KOPT-K1 (cell line): ENCODE measurements around the gene PIEZO1.

Experiments
- H3K27ac ChIP-seq: fragments of 200-600 bp; sonication (generic); 2 replicates; pipeline ENCODE4 v1.5.1; 2016; ENCODE audit warnings: antibody characterized with exemption, mild to moderate bottlenecking, low read depth, low read length; ENCODE audit not compliant: poor library complexity, severe bottlenecking
- H3K36me3 ChIP-seq: fragments of 200-600 bp; sonication (generic); 2 replicates; pipeline ENCODE4 v1.5.1; 2017; ENCODE audit warnings: antibody characterized with exemption, mild to moderate bottlenecking, low read length, moderate library complexity; ENCODE audit not compliant: insufficient read depth
- H3K9me3 ChIP-seq: fragments of 200-600 bp; sonication (generic); 2 replicates; pipeline ENCODE4 v1.5.1; 2017; ENCODE audit warnings: antibody characterized with exemption, low read length, mild to moderate bottlenecking; ENCODE audit not compliant: insufficient read depth, poor library complexity, severe bottlenecking

Gene PIEZO1

DNA sequence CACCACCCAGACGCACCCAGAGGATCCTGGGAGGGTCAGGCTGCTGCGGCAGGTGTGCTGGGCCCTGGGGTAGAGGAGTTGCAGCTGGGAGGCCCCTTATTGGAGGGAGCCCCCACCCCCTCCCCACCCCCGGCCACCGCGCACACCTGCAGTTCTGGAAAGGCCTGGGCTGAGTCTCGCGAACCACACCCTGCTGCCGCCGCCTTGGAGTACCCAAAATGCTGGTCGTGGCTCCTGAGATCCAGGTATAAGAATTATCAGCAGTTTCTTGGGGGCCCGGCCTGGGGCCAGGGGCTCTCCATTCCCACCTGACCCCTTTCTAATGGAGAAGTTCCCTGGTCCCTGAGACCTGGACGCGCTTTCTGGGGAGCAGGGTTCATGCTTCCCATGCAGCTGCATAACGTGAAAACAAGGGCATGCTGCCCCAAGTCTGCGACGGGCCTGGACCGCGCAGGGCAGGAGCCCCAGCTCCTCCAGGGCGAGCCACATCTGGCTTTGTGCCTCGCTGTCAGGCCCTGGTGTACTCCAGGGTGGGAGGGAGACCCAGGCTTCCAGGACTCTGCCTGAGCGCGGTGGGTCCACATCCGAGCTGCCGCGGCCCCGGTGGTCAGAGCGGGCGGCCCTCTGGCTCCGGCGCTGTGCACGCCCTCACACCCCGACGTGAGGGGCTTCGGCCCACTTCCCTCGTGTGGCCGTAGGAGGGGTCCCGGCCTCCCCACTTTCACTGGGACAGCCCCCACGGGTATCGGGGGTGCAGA is 91.4 kb downstream of the PIEZO1 start:
- Histone ChIP-seq H3K27ac (peak overlapping the region; percentile 49), H3K9me3 (no peaks in the 10 kb centered on the region), H3K36me3 (peaks cover 30% of the 10 kb centered on the region)

DNA sequence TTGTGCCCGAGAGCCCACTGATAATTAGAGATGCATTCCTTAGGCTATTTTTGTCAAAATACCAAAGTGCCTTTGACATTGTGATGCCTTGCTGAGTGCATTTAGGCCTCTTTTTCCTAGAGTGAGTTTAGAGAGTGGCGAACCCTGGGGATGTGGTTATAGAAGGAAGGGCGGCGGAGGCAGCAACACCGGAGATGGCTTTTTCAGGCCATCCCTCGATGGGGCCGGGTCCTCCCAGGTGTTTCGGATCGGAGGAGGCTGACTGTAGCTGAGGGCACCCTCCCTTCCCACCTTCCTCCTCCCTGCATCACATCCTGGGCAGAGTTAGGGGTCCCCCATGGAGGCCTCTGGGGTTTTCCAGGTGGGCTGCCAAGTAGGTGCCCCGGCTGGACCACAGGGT is 92.2 kb downstream of the PIEZO1 start:
- no peaks in the 10 kb centered on the region for H3K9me3 ChIP-seq
- H3K27ac ChIP-seq = peak overlapping the region; percentile 49
- H3K36me3 ChIP-seq = peaks cover 23% of the 10 kb centered on the region

DNA sequence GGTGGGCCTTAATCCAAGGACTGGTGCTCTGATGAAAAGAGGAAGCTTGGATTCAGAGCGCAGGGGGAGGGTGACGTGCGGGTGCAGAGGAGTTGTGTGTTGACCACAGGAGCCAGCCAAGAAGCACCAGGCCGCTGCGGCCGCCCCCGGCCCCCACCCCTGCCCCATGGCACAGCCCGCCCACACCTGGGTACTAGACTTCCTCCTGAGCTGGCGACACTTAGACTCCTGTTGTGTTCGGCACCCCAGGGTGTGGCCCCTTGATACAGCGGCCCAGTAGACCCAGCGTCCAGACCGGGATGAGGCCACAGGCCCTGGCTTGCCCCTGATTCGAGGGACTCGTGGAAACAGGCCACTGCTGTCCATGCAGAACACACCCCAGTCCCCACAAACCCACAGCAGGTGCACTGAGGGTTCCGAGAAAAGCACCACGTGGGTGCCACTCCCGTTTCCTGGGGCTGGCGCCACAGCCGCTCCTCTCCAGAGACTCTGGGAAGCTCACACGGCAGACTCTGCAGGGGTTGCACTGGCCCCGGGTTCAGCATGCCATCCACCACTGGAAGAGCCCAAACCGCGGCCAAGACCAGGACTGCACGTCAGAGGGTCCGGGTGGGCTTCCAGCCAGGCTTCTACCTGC is 93.0 kb downstream of the PIEZO1 start:
- Histone ChIP-seq H3K9me3 (no peaks in the 10 kb centered on the region), H3K27ac (peak overlapping the region; percentile 49), H3K36me3 (peaks cover 15% of the 10 kb centered on the region)

GRCh38 chr16:88691129-88691813 is 93.7 kb downstream of the PIEZO1 start:
- H3K9me3 ChIP-seq = no peaks in the 10 kb centered on the region
- no peak overlapping the region for H3K27ac ChIP-seq
- peaks cover 8% of the 10 kb centered on the region; the same call in 1 of the 2 replicates for H3K36me3 ChIP-seq

- Histone ChIP-seq H3K9me3 (no peaks in the 10 kb centered on the region), H3K36me3 (peaks cover under 1% of the 10 kb centered on the region; the same call in 1 of the 2 replicates), H3K27ac (no peak overlapping the region)
These were observed 94.5 kb downstream of the PIEZO1 start for GRCh38 chr16:88690341-88691128.

GRCh38 chr16:88688013-88688778 is 96.8 kb downstream of the PIEZO1 start:
- H3K36me3 ChIP-seq = no peaks in the 10 kb centered on the region
- no peak overlapping the region for H3K27ac ChIP-seq
- no peaks in the 10 kb centered on the region for H3K9me3 ChIP-seq

DNA sequence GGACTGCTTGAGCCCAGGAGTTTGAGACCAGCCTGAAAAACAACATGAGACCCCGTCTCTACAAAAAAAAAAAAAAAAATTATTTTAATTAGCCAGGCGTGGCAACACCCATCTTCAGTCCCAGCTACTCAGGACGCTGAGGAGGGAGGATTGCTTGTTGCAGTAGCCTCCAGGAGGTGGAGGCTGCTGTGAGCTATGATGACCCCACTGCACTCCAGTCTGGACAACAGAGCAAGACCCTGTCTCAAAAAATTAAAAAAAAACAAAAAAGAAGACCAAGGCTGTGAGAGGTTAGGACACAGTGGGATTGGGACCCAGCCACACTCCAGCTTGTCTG is 97.4 kb downstream of the PIEZO1 start:
- no peaks in the 10 kb centered on the region for H3K36me3 ChIP-seq
- no peak overlapping the region for H3K27ac ChIP-seq
- no peaks in the 10 kb centered on the region for H3K9me3 ChIP-seq

GRCh38 chr16:88687254-88687576 is 97.8 kb downstream of the PIEZO1 start:
- Histone ChIP-seq H3K36me3 (no peaks in the 10 kb centered on the region), H3K27ac (no peak overlapping the region), H3K9me3 (no peaks in the 10 kb centered on the region)

- no peaks in the 10 kb centered on the region for H3K36me3 ChIP-seq
- H3K9me3 ChIP-seq = no peaks in the 10 kb centered on the region
- no peak within 1 kb of the TSS for H3K27ac ChIP-seq
These were observed 98.4 kb downstream of the PIEZO1 start, which contains the start of gene SNAI3 for GRCh38 chr16:88686439-88687253. Gene SNAI3 (minus strand): TSS chr16:88686507. CDS start chr16:88686406, 101 bp downstream.

GRCh38 chr16:88686062-88686438 is 99.0 kb downstream of the PIEZO1 start:
- no peaks in the 10 kb centered on the region for H3K9me3 ChIP-seq

DNA sequence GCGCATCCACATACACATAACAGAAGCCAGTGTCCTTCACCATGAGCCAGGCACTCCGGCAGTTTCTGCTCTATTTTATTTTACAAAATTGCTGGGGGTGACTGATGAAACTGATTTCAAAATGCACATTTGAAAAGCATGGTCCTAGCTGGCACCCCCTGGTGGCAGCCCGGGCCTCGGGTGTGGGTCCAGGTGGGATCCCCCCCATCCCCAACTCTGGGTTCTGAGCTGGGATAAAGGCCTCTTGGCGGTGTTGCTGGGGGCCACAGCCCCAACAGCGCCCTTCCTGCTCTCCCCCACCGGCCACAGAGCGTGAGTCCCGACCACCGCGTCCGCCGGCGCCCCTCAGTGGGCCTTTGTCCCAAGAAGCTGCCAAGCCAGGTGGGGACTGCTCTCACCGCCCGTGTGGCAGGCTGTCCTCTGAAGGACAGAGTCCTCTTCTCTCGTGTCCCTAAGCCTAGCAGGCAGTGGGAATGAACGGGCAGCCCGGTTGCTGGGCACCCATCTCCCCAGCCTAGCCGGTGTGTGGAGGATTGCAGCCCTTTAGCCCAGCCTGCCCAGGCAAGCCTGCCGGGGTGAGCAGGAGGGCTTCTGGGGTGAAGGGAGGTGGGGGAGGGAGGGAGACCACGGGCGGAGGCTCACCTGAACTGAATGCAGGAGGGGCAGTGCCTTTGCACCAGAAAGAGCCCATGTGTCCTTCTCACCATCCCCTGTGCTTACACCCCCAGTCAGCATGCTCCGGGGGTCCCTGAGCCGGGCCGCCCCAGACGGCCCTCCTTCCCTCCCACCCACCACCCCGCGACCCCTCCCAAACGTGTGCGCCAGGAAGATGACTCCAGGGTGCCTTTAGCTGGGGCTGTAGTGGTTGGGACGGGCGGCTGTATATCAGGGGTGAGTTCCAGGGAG is 99.6 kb downstream of the PIEZO1 start:
- H3K36me3 ChIP-seq = no peaks in the 10 kb centered on the region
- no peaks in the 10 kb centered on the region for H3K9me3 ChIP-seq
- H3K27ac ChIP-seq = no peak overlapping the region

More at GRCh38 chr16:88686062-88686438, 99.0 kb downstream of the PIEZO1 start:
- H3K36me3 ChIP-seq = no peaks in the 10 kb centered on the region
- no peak overlapping the region for H3K27ac ChIP-seq

DNA sequence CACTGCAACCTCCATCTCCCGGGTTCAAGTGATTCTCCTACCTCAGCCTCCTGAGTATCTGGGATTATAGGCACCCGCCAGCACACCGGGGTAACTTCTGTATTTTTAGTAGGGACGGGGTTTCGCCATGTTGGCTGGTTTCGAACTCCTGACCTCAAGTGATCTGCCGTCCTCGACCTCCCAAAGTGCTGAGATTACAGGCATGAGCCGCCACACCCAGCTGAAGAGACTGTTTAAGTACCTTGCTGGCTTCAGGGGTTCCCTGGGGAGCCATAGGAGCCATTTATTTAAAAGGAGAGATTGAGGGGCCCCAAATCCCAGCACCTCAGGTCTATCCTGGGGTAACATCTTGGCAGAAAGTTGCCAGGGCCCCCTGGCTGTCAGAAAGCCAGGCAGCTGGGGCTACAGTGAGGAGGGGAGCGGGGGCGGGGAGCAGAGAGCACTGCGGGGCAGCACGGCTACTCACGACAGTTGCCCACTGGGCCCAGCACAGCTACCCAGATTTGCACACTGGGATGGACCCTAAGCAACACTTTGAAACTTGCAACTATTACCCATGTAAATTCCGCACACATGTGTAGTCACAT is 100.4 kb downstream of the PIEZO1 start:
- no peak overlapping the region for H3K27ac ChIP-seq

More for the DNA sequence above, 100.4 kb downstream of the PIEZO1 start:
- Histone ChIP-seq H3K36me3 (no peaks in the 10 kb centered on the region), H3K9me3 (no peaks in the 10 kb centered on the region)
